Caco-2 (cell line): ENCODE data around the gene MEGF9. TPM values are rescaled to one million over a fixed set of nuclear protein-coding genes. Genes with fewer than 3 reads are reported as not detected.
A peak's percentile ranks its signal among the peaks of the same experiment; 100 is the strongest.

Source experiments
- BruUV-seq: library from RNA; stranded (reverse); fragments of 400-500 nt; replicated peaks from 2 replicates; lab custom pipeline; 2021; lab: Mats Ljungman, UMichigan
- CTCF ChIA-PET: fragments of 300-600 bp; sonication (Branson Sonifier 250); formaldehyde crosslinking; loops from one replicate; lab custom pipeline; 2022; ENCODE audit warnings: antibody characterized with exemption; lab: Charles Lee
- POLR2A ChIA-PET: fragments of 300-600 bp; sonication (Branson Sonifier 250); formaldehyde crosslinking; loops from one replicate; lab custom pipeline; 2022; ENCODE audit warnings: antibody characterized with exemption; lab: Charles Lee
- DNase-seq, 2 experiments: peaks; one replicate each; pipeline versions ENCODE4 v3.0.0 to v3.0.0-alpha.2; 2020 to 2022
- H3K27me3 ChIP-seq: replicated peaks from 2 replicates; pipeline ENCODE4 v1.6.0; 2011; ENCODE audit warnings: low read length; ENCODE audit not compliant: control insufficient read depth, insufficient read depth
- H3K36me3 ChIP-seq: 2 replicates; pipeline ENCODE4 v1.5.1; 2011; ENCODE audit warnings: low read length; ENCODE audit not compliant: control insufficient read depth, insufficient read depth
- H3K4me1 ChIP-seq: fragments of 250-450 bp; sonication (Bioruptor Pico); 2 replicates; pipeline ENCODE4 v1.5.1; 2020; ENCODE audit warnings: mild to moderate bottlenecking
- H3K4me3 ChIP-seq: 2 replicates; pipeline ENCODE4 v1.5.1; 2011; ENCODE audit warnings: low read depth, mild to moderate bottlenecking, control low read depth, low read length
- H3K9me3 ChIP-seq: fragments of 250-450 bp; sonication (Bioruptor Pico); 2 replicates; pipeline ENCODE4 v1.5.1; 2020; ENCODE audit warnings: mild to moderate bottlenecking, moderate library complexity
- H3K27ac Mint-ChIP-seq: one replicate; pipeline ENCODE4 v1.8.0; 2022; ENCODE audit warnings: mixed read lengths; ENCODE audit not compliant: unreplicated experiment
- H3K27me3 Mint-ChIP-seq: one replicate; pipeline ENCODE4 v1.8.0; 2022; ENCODE audit warnings: mixed read lengths; ENCODE audit not compliant: insufficient read depth, unreplicated experiment
- H3K36me3 Mint-ChIP-seq: one replicate; pipeline ENCODE4 v1.8.0; 2022; ENCODE audit warnings: mild to moderate bottlenecking, mixed read lengths; ENCODE audit not compliant: insufficient read depth, unreplicated experiment
- H3K4me1 Mint-ChIP-seq: one replicate; pipeline ENCODE4 v1.8.0; 2022; ENCODE audit warnings: low read depth, mixed read lengths; ENCODE audit not compliant: unreplicated experiment
- H3K4me3 Mint-ChIP-seq: one replicate; pipeline ENCODE4 v1.8.0; 2022; ENCODE audit warnings: mild to moderate bottlenecking, moderate library complexity, mixed read lengths; ENCODE audit not compliant: unreplicated experiment
- H3K9me3 Mint-ChIP-seq: one replicate; pipeline ENCODE4 v1.8.0; 2022; ENCODE audit warnings: mixed read lengths; ENCODE audit not compliant: unreplicated experiment
- intact Hi-C: fragments of 100-400 bp; cut with micrococcal nuclease; formaldehyde crosslinking; loops from one replicate; pipeline ENCODE4 v1.10.0; 2022; ENCODE audit not compliant: unreplicated experiment
- total RNA-seq: library from RNA; stranded (reverse); gene quantifications from 2 replicates; pipeline ENCODE4 v1.2.3, GENCODE V29; 2022
- TF ChIP-seq, protein P1 (sequence below), 2 experiments: fragments of 200-600 bp in 1 of 2; IDR thresholded peaks; 1 replicate in 1 of 2; 2 replicates in 1 of 2; pipeline versions ENCODE4 v1.5.1 to v1.8.0; 2011 to 2022; ENCODE audit warnings: antibody characterized with exemption in 1 of 2, control low read depth in 1 of 2, inconsistent platforms in 1 of 2, low read depth in 1 of 2, low read length in 1 of 2, mild to moderate bottlenecking in 1 of 2, moderate library complexity in 1 of 2; ENCODE audit not compliant: insufficient read depth in 1 of 2, severe bottlenecking in 1 of 2, unreplicated experiment in 1 of 2

MEGF9 gene
- total RNA-seq, 1 experiment from 2014 or later, result 2.9 TPM

- intact Hi-C loops, result no loop called here
- no peak overlapping the region for H3K27ac Mint-ChIP-seq
- TF ChIP-seq, protein P1, sequence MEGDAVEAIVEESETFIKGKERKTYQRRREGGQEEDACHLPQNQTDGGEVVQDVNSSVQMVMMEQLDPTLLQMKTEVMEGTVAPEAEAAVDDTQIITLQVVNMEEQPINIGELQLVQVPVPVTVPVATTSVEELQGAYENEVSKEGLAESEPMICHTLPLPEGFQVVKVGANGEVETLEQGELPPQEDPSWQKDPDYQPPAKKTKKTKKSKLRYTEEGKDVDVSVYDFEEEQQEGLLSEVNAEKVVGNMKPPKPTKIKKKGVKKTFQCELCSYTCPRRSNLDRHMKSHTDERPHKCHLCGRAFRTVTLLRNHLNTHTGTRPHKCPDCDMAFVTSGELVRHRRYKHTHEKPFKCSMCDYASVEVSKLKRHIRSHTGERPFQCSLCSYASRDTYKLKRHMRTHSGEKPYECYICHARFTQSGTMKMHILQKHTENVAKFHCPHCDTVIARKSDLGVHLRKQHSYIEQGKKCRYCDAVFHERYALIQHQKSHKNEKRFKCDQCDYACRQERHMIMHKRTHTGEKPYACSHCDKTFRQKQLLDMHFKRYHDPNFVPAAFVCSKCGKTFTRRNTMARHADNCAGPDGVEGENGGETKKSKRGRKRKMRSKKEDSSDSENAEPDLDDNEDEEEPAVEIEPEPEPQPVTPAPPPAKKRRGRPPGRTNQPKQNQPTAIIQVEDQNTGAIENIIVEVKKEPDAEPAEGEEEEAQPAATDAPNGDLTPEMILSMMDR (IDR thresholded peaks at IDR 0.05; ENCODE audit: insufficient read depth in 1 of 2, low read depth in 1 of 2, low read length in 1 of 2, severe bottlenecking in 1 of 2, unreplicated experiment in 1 of 2), result no peak
- H3K4me3 ChIP-seq, result no peak overlapping the region
- no peak overlapping the region for H3K4me3 Mint-ChIP-seq
- no peaks in the 10 kb centered on the region for H3K27me3 ChIP-seq
- DNase-seq, result no peak
- peaks cover 13% of the 10 kb centered on the region for H3K4me1 Mint-ChIP-seq
- H3K9me3 ChIP-seq, result no peaks in the 10 kb centered on the region
- no peaks in the 10 kb centered on the region for H3K4me1 ChIP-seq
- no peaks in the 10 kb centered on the region for H3K36me3 Mint-ChIP-seq
- ChIA-PET CTCF (no interaction called here), POLR2A (no interaction called here)
- H3K9me3 Mint-ChIP-seq, result no peaks in the 10 kb centered on the region
- no peaks in the 10 kb centered on the region for H3K36me3 ChIP-seq
- no TSS peak for BruUV-seq
- H3K27me3 Mint-ChIP-seq, result no peaks in the 10 kb centered on the region
These were observed 91.5 kb downstream of the MEGF9 start for GRCh38 chr9:120622790-120623189.

GRCh38 chr9:120621941-120622340, 92.3 kb downstream of the MEGF9 start:
- Histone ChIP-seq H3K4me1 (0 out of 2 replicates have a peak, but pooled peaks cover 3% of the 10 kb centered on the region), H3K4me3 (no peak overlapping the region), H3K27me3 (no peaks in the 10 kb centered on the region), H3K36me3 (no peaks in the 10 kb centered on the region), H3K9me3 (no peaks in the 10 kb centered on the region)
- intact Hi-C loops, result no loop called here
- H3K9me3 Mint-ChIP-seq, result no peaks in the 10 kb centered on the region
- H3K4me3 Mint-ChIP-seq, result no peak overlapping the region
- no peak for DNase-seq
- H3K27me3 Mint-ChIP-seq, result no peaks in the 10 kb centered on the region
- H3K27ac Mint-ChIP-seq, result no peak overlapping the region
- H3K36me3 Mint-ChIP-seq, result no peaks in the 10 kb centered on the region
- no TSS peak for BruUV-seq
- CTCF ChIA-PET, result no interaction called here
- peaks cover 21% of the 10 kb centered on the region for H3K4me1 Mint-ChIP-seq
- TF ChIP-seq, protein P1 (IDR thresholded peaks at IDR 0.05; ENCODE audit: insufficient read depth in 1 of 2, low read depth in 1 of 2, low read length in 1 of 2, severe bottlenecking in 1 of 2, unreplicated experiment in 1 of 2), result no peak
- POLR2A ChIA-PET, result no interaction called here

DNA sequence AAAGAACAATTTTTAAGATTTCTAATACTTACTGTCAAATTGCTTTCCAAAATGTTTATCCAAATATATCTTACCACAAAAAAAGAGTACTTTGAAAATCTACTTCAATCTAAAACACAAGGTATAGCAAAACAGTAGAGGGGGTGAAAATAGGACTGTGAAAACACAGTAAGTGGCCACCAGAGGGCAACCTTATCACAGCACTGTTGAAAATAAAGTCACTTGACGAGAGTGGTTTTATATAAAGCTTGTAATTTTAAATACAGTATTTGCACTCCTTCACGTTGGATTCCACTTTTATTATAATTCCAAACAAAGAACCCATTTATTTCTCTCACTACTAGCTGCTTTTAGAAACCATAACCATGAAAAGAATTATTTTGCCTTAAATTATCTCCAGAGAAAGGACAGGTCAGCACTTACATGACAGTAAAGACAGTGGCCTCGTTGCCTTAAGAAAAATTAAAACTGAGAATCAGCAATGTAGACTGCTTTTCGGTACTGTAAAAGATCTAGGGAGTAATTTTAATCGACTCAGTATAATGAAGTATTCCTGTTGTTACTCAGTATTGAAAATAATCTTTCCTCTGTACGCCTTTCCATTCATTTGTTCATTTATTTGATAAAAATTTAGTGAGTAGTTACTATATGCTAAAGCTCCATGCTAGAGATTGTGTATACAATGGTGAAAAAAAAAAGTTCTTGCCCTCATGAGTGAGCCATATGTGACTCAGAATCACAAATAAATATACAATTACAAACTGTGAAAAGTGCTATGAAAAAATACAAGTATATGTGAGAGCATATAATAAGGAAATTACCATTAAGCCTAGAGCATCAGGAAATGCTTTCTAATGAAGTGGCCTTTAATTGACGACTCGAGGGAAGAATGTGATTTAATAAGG, 94.3 kb downstream of the MEGF9 start:
- intact Hi-C loops, result loop anchor here (1.0 to 10.0 kb wide), 5 partner anchors 95 to 435 kb away; partner anchors contain the start of genes C5 and MEGF9
- no peaks in the 10 kb centered on the region for H3K36me3 Mint-ChIP-seq
- H3K9me3 Mint-ChIP-seq, result no peaks in the 10 kb centered on the region
- Histone ChIP-seq H3K4me1 (0 out of 2 replicates have a peak, but pooled peaks cover 6% of the 10 kb centered on the region), H3K9me3 (no peaks in the 10 kb centered on the region), H3K4me3 (no peak overlapping the region), H3K27me3 (no peaks in the 10 kb centered on the region), H3K36me3 (no peaks in the 10 kb centered on the region)
- CTCF ChIA-PET, result interaction anchor here (0.6 to 1.0 kb wide), 4 partner anchors 93 to 890 kb away, joined by 3 to 8 read pairs (median 5); no protein-coding TSS in a partner anchor
- BruUV-seq, result no TSS peak
- POLR2A ChIA-PET, result no interaction called here
- no peak overlapping the region for H3K27ac Mint-ChIP-seq
- H3K4me1 Mint-ChIP-seq, result peaks cover 22% of the 10 kb centered on the region
- H3K4me3 Mint-ChIP-seq, result no peak overlapping the region
- no peaks in the 10 kb centered on the region for H3K27me3 Mint-ChIP-seq
- DNase-seq, result peak; percentile 50
- TF ChIP-seq, protein P1 (IDR thresholded peaks at IDR 0.05; ENCODE audit: insufficient read depth in 1 of 2, low read depth in 1 of 2, low read length in 1 of 2, severe bottlenecking in 1 of 2, unreplicated experiment in 1 of 2), result peak; percentile 80 to 85
